Germinal center (tissue), 1 donor: ENCODE data around the gene HFM1.

Source experiments
- DNase-seq: peaks from one replicate; pipeline ENCODE4 v3.0.0; 2012; ENCODE audit warnings: mixed read lengths, low spot score

The HFM1 gene

DNA sequence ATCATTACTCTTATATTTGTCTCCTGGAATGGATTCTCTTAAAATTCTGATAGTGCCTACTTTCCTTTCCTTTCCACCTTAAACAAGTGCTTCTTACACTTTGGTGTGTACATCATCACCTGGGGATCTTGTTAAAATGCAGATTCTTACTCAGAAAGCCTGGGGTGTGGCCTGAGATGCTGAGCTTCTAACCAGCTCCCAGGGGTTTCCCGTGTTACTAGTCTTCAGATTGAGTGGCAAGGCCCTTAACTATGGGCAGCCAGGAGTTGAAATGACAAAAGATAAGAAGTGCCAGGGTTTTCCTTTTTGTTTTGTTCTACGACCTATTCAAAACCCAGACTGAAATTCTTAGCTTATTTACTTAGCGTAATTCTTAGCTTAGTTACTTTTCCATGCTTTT, 159.2 kb downstream of the HFM1 start:
- no peak for DNase-seq

- DNase-seq = no peak
Measured at GRCh38 chr1:91244737-91245136, 159.9 kb downstream of the HFM1 start.

- DNase-seq = no peak
Measured at GRCh38 chr1:91243171-91243570, 161.5 kb downstream of the HFM1 start.

DNA sequence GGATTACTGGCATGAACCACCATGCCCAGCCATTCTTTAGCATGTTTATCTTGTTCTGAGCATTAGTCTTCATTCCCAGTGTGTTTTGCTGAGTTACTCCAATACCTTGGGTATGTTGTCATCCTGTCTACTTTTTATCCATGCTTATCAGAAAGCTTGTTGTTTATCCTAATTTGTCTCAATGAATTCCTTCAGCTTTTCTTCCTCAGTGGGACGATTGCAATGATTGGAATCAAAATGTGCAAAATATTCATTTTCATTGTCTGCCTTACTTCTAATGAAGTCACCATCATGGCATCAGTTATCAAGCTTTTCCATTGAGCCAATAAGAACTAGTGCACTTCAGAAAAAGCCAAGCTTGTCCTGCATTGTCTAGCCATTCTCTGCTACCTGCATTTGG, 170.5 kb downstream of the HFM1 start:
- DNase-seq = no peak

DNA sequence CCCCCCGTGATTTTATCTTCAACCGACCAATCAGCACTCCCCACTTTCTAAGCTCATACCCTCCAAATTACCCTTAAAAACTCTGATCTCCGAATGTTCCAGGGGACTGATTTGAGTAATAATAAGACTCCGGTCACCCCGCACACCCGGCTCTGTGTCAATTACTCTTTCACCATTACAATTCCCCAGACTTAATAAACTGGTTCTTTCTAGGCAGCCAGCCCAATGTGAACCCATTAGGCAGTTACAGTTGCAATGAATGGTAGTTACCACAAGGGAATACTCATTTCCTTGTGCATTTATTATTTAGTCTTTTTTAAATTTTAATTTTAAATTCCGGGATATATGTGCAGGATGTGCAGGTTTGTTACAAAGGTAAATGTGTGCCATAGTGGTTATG, 177.9 kb downstream of the HFM1 start:
- no peak for DNase-seq

DNA sequence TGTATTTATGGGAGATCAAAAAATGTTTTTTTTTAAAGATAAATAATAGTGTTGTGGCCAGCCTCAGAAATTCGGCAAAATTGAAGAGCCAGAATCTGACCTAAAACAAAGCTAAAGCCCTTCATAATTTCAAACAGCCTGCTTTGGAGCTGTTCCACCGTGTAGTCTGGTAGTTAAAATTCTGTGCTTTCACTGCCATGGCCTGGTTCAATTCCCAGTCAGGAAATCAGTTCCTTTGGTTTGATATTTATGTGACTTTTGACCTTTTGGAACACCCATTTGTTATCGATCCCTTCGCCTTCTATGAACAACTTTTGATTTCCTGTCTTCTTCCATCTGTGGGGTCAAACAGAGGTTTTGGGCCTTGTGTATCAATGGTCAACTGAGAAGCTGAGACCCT, 179.8 kb downstream of the HFM1 start:
- DNase-seq = no peak

- DNase-seq = no peak
Measured at GRCh38 chr1:91221017-91221416, 183.6 kb downstream of the HFM1 start.

- DNase-seq = no peak
Measured at GRCh38 chr1:91217911-91218310, 186.7 kb downstream of the HFM1 start.
